Measurements from ENCODE around the gene HYPK.

The HYPK gene

GRCh38 chr15:43800286-43801141 is at the start of gene HYPK:
Gene HYPK (plus strand): TSS chr15:43800599. CDS start chr15:43800623, 24 bp downstream.
- peak; percentile 91 for DNase-seq (ENCODE audit: low read depth, low spot score)

- no peak for DNase-seq (ENCODE audit: low read depth, low spot score)
Measured at GRCh38 chr15:43751885-43752284, 48.5 kb upstream of the HYPK start.

- DNase-seq (ENCODE audit: low read depth, low spot score): no peak
Measured at GRCh38 chr15:43762824-43763223, 37.6 kb upstream of the HYPK start.

GRCh38 chr15:43763819-43764446 is 36.5 kb upstream of the HYPK start:
- DNase-seq (ENCODE audit: low read depth, low spot score): no peak

GRCh38 chr15:43769584-43770228 is 30.7 kb upstream of the HYPK start:
- DNase-seq (ENCODE audit: low read depth, low spot score): peak; percentile 61

- DNase-seq (ENCODE audit: low read depth, low spot score): no peak
Measured at GRCh38 chr15:43771816-43772215, 28.6 kb upstream of the HYPK start.

- DNase-seq (ENCODE audit: low read depth, low spot score): no peak
Measured at GRCh38 chr15:43772624-43773023, 27.8 kb upstream of the HYPK start.

GRCh38 chr15:43774062-43774461 is 26.3 kb upstream of the HYPK start:
- no peak for DNase-seq (ENCODE audit: low read depth, low spot score)

- DNase-seq (ENCODE audit: low read depth, low spot score): peak; percentile 53
Measured at GRCh38 chr15:43775411-43775965, 24.9 kb upstream of the HYPK start.

GRCh38 chr15:43776101-43776717 is 24.2 kb upstream of the HYPK start:
- peak; percentile 74 for DNase-seq (ENCODE audit: low read depth, low spot score)

GRCh38 chr15:43776718-43777266 is 23.6 kb upstream of the HYPK start, which contains the start of gene ELL3:
Gene ELL3 (minus strand): TSS chr15:43776966. CDS start chr15:43776901, 65 bp downstream.
- DNase-seq (ENCODE audit: low read depth, low spot score): peak; percentile 78

- DNase-seq (ENCODE audit: low read depth, low spot score): peak; percentile 81
Measured at GRCh38 chr15:43777267-43777914, 23.0 kb upstream of the HYPK start.

- no peak for DNase-seq (ENCODE audit: low read depth, low spot score)
Measured at GRCh38 chr15:43779016-43779415, 21.4 kb upstream of the HYPK start.

GRCh38 chr15:43789409-43789808 is 11.0 kb upstream of the HYPK start:
- DNase-seq (ENCODE audit: low read depth, low spot score): no peak

- DNase-seq (ENCODE audit: low read depth, low spot score): peak; percentile 100
Measured at GRCh38 chr15:43791993-43792760, 8.2 kb upstream of the HYPK start, which contains the start of gene SERF2. Gene SERF2 (plus strand): TSS chr15:43792320. CDS start chr15:43792377, 57 bp downstream.

GRCh38 chr15:43792761-43793476 is 7.5 kb upstream of the HYPK start:
- peak; percentile 36 for DNase-seq (ENCODE audit: low read depth, low spot score)

GRCh38 chr15:43793647-43794046 is 6.8 kb upstream of the HYPK start:
- no peak for DNase-seq (ENCODE audit: low read depth, low spot score)

- no peak for DNase-seq (ENCODE audit: low read depth, low spot score)
Measured at GRCh38 chr15:43794269-43795037, 5.9 kb upstream of the HYPK start.
